Hypothalamus (tissue), 51 donors: Measurements from ENCODE around the gene OSBP2.

Experiments
- DNase-seq, 51 donors: peaks; one replicate each; lab custom pipeline; 2025; lab: John Stamatoyannopoulos, UW

The OSBP2 gene

DNA sequence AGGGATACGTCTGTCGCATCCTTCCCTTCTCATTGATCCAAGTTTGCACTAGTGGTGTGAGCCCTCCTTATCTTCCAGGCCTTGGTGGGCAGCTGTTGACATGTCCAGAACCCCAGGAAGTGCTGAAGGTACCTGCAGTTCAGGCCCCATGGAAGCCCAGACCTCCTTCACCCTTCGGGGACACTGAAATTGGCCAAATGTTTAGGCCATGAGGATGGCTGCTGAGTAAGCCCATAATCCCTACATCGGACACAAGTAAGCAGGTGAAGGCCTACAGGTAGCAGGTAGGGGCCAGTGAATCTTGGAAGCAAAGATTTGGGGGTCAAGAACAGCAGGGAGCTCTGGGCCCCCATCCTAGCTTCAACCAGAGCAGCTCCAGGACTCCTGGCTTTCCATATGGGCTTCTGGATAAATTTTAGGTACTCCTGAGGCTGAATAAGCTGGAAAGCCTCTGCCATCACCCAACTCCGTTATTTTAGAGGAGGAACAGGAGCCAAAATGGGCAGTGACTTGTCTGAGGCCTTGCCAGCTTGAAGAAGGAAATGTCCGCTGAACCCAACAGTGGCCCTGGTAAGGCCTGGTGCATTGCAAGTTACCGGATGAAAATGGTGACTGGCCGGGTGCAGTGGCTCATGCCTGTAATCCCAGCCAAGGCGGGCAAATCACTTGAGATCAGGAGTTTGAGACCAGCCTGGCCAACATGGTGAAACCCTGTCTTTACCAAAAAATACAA is 228.7 kb downstream of the OSBP2 start:
- no peak for DNase-seq

- DNase-seq = no peak
These were observed 231.0 kb downstream of the OSBP2 start for GRCh38 chr22:30925667-30926066.

- DNase-seq = no peak
These were observed 232.0 kb downstream of the OSBP2 start for GRCh38 chr22:30926706-30927105.

GRCh38 chr22:30927806-30928205 is 233.1 kb downstream of the OSBP2 start:
- no peak for DNase-seq

DNA sequence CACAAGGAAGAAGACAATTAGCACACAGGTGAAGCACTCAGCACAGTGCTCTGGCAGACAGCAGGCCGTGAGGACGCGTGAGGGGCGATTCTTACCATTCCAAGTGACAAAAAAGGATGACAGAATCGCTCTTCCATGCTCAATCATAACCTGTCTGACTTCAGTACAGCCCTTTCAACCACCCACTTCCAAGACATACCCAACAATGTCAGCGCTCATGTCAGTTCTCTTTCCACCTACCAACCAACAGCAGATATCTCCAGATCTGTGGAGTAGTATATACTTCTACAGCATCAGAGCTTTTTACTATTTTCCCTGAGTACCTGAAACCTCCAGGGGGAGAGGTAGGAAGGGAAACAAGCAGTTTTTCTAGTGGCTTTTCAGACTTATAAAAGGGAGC is 233.7 kb downstream of the OSBP2 start:
- no peak for DNase-seq

GRCh38 chr22:30930228-30930627 is 235.6 kb downstream of the OSBP2 start:
- DNase-seq = no peak

GRCh38 chr22:30931541-30932300 is 237.0 kb downstream of the OSBP2 start:
- no peak for DNase-seq

- no peak for DNase-seq
These were observed 238.0 kb downstream of the OSBP2 start for GRCh38 chr22:30932661-30933060.

DNA sequence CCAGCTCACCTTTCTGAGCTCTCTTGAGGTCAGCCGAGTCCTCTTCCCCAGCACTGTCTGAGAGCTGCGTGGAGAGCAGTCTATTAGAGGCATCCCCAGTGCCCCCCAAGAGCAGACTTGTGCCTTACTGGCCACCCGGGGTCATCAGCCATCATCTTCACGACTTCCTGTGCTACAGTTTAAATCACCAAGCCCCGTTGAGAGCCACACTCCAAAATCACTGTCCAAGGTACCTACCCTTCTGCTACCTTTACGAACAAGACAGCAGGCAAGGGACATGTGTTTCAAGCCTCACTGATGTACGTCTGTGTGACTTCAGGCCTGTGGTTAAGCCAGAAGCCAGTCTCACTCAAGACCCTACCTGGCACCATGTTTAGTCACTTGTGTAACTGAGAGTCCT is 238.8 kb downstream of the OSBP2 start:
- DNase-seq = no peak

DNA sequence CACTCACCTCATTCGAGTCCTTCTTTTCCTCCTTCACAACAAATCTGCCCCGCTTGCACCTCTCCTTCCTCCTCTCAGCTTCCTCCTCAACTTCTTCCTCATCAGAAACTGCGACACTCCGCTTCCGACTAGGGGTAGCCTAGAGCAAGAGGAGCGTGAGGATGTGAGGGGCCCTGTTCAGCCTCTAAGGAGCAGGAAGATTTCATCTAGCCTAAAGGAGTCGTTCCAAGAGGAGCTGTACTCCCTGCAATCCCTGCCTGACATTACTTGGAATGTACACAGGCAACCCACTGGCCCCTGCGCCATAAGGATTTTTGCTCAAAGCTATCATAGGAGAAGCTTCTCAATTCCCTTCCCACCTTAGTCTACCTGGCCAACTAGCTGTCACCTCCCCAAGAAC is 239.4 kb downstream of the OSBP2 start:
- no peak for DNase-seq

GRCh38 chr22:30940685-30941362 is 246.2 kb downstream of the OSBP2 start:
- DNase-seq = no peak

DNA sequence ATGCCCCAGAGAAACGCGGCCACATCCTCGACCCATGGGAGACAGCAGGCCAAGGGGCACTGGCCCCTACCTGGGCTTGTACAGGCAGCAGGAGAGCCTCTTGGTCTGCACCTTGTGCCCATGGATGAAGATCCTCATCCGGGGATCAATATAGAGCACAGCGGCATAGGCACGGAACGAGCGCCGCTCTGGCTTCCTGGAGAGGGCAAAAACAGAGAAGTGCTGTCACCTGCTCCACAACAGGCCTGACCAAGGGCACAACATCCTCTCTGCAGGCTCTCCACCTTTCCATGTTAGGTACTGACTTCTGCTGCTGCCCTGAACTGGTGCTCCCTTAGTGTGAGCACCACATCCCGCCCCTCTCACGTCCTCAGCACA is 246.7 kb downstream of the OSBP2 start:
- no peak for DNase-seq

GRCh38 chr22:30943368-30943767 is 248.7 kb downstream of the OSBP2 start:
- DNase-seq = no peak

DNA sequence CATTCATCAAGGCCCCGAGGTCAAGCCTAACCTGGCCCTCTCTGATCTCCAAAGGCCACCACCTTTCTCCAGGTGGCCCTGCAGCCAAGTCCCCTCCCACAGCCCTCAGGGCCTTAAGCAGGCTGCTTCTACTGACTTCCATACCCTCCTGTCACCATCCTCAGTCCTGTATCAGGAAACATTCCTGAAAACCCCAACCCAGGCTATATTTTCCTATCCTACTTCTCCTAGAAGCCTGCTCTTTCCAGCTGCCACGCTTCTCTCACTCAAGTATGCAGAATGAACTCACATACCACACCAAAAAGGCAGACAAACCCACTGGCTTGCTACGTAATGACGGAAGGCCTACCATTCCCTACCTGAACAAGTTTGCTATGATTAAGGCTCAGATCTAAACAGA is 250.3 kb downstream of the OSBP2 start:
- no peak for DNase-seq

DNA sequence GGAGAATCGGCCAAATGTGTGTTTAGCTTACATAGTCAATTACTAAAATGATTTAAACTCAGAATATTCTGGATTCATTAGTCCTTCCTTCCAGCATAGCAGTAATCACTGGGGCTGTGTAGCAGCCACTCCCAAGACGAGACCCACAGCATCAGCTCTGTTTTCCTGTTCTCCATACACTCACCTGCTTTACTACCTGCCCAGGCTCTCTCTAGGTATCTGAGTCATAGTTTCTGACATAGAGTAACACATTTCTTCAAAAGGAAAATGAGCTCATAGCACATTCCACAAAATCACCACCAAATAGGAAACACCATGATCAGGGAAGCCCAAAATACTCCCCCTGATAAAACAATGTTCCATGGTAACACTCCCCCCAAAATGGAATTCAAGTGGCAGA is 251.0 kb downstream of the OSBP2 start:
- DNase-seq = no peak

- DNase-seq = no peak
These were observed 251.7 kb downstream of the OSBP2 start for GRCh38 chr22:30946354-30946753.

GRCh38 chr22:30947173-30947815 is 252.6 kb downstream of the OSBP2 start:
- DNase-seq = peak in 41 of 51 donors; percentile 13 to 82 (median 56)

DNA sequence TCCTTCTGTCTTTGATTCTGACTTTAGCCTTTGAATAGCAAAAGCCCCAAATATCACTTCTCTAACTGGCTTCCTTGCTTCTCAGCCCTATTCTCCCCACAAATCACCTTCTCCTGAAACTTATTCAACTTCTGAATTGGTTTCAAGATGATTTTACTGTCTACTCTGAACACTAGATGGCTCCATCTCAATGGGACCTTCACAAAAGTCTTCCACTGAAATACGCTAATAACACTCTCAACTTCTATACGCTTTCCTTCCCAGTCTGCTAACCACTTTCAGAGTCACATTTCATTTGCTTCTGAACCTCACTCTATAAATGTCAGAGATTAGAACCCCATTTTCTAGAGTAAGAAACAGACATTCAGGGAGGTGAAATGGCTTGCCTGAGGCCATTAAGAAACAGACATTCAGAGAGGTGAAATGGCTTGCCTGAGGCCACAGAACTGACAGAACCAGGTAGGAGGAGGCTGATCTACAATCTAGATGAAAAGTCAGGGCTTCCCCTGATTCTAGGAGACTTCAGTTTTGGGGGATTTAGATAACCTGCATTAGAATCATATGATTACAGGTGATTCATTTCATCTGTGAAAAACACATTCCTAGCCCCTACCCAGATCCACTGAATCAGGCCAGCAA is 253.3 kb downstream of the OSBP2 start:
- DNase-seq = peak in 2 of 51 donors; percentile 49 to 66

DNA sequence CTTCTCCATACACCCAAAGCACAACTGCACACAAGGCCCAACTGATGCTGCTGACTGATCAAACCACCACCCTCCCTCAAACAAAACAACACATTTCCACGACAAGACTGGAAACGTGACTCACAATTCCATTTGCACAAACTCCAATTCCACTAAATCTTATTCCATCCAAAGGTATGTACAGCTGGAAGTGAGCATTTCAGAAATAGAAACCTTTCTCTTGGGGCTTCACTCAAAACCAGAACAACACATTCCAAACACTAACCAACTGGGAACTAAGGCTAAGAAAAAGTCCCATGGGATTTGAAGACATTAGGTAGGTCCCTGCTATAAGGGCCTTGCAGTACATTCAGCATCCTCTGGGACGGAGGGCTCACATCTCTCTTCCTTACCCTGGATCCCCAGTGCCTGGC is 254.3 kb downstream of the OSBP2 start:
- no peak for DNase-seq

GRCh38 chr22:30949934-30950660 is 255.4 kb downstream of the OSBP2 start:
- DNase-seq = no peak
